Duodenal mucosa (tissue), 2 donors: ENCODE data around the gene ASMT.
A peak's percentile ranks its signal among the peaks of the same experiment; 100 is the strongest.
"Not testable (repeated sequence)": the region's sequence is repeated elsewhere in the genome, so short reads cannot be mapped to it uniquely, and the experiment has no call there.

Experiments used
- H3K27ac ChIP-seq: one replicate; pipeline ENCODE4 v1.7.0; 2013; ENCODE audit warnings: low read depth, low read length
- H3K27me3 ChIP-seq, 2 donors: one replicate each; pipeline ENCODE4 v1.7.0; 2013; ENCODE audit warnings: low read length in 2 of 2, control low read depth in 1 of 2; ENCODE audit not compliant: insufficient read depth in 2 of 2, control insufficient read depth in 1 of 2
- H3K36me3 ChIP-seq, 2 donors: one replicate each; pipeline ENCODE4 v1.7.0; 2013; ENCODE audit warnings: low read length in 2 of 2, control low read depth in 1 of 2; ENCODE audit not compliant: insufficient read depth in 2 of 2, control insufficient read depth in 1 of 2
- H3K4me1 ChIP-seq, 2 donors: one replicate each; pipeline ENCODE4 v1.7.0; 2013; ENCODE audit warnings: low read length in 2 of 2, control low read depth in 1 of 2; ENCODE audit not compliant: insufficient read depth in 2 of 2, control insufficient read depth in 1 of 2
- H3K4me3 ChIP-seq, 2 donors: one replicate each; pipeline ENCODE4 v1.7.0; 2013; ENCODE audit warnings: low read length in 2 of 2, low read depth in 1 of 2
- H3K9ac ChIP-seq, 2 donors: one replicate each; pipeline ENCODE4 v1.7.0; 2013; ENCODE audit warnings: low read length in 2 of 2, low read depth in 1 of 2
- H3K9me3 ChIP-seq, 2 donors: one replicate each; pipeline ENCODE4 v1.7.0; 2013; ENCODE audit warnings: low read length in 2 of 2, control low read depth in 1 of 2; ENCODE audit not compliant: control insufficient read depth in 1 of 2

The ASMT gene

GRCh38 chrX:1649621-1650020 is 34.8 kb downstream of the ASMT start:
- H3K9ac ChIP-seq, result no peak overlapping the region
- no peak overlapping the region for H3K4me3 ChIP-seq
- peaks cover 4 to 8% of the 10 kb centered on the region in 2 donors for H3K9me3 ChIP-seq
- H3K27me3 ChIP-seq, result no peaks in the 10 kb centered on the region
- no peaks in the 10 kb centered on the region for H3K4me1 ChIP-seq
- no peaks in the 10 kb centered on the region for H3K36me3 ChIP-seq
- no peak overlapping the region for H3K27ac ChIP-seq

- H3K4me3 ChIP-seq, H3K4me1 ChIP-seq, H3K9me3 ChIP-seq, H3K36me3 ChIP-seq, H3K27me3 ChIP-seq, H3K9ac ChIP-seq, H3K27ac ChIP-seq: not testable (repeated sequence)
Measured at GRCh38 chrX:1652011-1652811, 37.4 kb downstream of the ASMT start.

- Histone ChIP-seq H3K36me3 (no peaks in the 10 kb centered on the region), H3K4me1 (no peaks in the 10 kb centered on the region), H3K27ac (no peak overlapping the region), H3K4me3 (no peak overlapping the region), H3K27me3 (no peaks in the 10 kb centered on the region), H3K9ac (no peak overlapping the region), H3K9me3 (no peaks in the 10 kb centered on the region)
Measured at GRCh38 chrX:1656379-1656778, 41.5 kb downstream of the ASMT start.

DNA sequence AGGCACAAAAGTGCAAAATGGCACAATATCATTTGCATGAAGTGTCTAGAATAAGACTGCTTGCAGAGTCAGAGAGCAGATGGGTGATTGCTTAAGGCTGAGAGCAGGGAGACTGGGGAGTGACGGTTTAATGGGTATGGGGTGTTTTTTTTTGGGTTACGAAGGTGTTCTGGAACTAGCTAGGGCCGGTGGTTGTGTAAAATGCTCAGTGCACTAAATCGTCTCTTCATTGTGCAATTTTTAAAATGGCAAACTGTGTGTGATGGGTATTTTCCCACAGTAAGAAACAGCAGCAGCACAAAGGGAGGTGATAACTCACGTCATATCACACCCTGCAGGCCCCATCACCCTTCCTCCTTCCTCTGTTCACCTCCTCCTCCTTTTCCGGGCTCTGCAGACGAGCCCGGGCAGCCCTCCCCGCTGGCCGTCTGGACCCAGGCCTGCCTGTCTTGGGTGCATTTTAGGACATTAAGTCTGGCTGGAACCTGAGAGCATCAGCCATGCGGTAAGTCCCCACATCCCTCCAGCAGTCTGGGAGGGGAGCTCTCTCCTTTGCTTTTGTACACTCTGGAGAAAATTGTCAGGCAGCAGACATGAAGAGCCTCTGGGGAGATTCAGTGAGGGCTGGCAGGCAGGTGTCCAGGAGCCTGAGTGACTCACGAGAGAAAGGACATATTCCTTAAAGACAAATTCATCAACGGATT is 42.7 kb downstream of the ASMT start:
- no peak overlapping the region for H3K27ac ChIP-seq
- H3K27me3 ChIP-seq, result no peaks in the 10 kb centered on the region
- no peaks in the 10 kb centered on the region for H3K9me3 ChIP-seq
- H3K4me1 ChIP-seq, result no peaks in the 10 kb centered on the region
- peak overlapping the region; percentile 4 to 49 for H3K9ac ChIP-seq
- H3K4me3 ChIP-seq, result peak overlapping the region; percentile 38 to 59
- no peaks in the 10 kb centered on the region for H3K36me3 ChIP-seq

DNA sequence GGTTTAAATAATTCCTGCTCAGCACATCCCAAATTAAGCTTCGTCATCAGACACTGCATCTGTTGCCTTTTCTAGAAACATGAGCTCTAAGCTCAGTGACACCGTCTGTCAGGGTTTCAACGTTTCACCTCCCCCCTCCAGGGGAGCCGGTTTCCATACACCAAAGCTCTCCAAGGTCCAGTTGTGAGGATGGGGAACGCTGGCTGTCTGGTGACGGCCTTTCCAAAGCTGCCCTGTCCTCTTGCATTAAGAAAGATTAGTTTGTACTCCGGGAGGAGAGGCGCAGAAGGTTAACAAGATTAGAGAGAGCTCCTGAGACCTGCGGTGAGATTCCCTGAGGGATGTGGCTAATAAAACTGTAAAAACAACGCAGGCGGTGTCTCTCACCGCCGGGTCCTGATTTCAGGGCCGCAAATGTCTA is 43.2 kb downstream of the ASMT start:
- Histone ChIP-seq H3K36me3 (no peaks in the 10 kb centered on the region), H3K9ac (peak overlapping the region; percentile 4 to 49), H3K4me1 (no peaks in the 10 kb centered on the region), H3K4me3 (peak overlapping the region; percentile 38 to 59), H3K27me3 (no peaks in the 10 kb centered on the region), H3K9me3 (no peaks in the 10 kb centered on the region), H3K27ac (no peak overlapping the region)

DNA sequence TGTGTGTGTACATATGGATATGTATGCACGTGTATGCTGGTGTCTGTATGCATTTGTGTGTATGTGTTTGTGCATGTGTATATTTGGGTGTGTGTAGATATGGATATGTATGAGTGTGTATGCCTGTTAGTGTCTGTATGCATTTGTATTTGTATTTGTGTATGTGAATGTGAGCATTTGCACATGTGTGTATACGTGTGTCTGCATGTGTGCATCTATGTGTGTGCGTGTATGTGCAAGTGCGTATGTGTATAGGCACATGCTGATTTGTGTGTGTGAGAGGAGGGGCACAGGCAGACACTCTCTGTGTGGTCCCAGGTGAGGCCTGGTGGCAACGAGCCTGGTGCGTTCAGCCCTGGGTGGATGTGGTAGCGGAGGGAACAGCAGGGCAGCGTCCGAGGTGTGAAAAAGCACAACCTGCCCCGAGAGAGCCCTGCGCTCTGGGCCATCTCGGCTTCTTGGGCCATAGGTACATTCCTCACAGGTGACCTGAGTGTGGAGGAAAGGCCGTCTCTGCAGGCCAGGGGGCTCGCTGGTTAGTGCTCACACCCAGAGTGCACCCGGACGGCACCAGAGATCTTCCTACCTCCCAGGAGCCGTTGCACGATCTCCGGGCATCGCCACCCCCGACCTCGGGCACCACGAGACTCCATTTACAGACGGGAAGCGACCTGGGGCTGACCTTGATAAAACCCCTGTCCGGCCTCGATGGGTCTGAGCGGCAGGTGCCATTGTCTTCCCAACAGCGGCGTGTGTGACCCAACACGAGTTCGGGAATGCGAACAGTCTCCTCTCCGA is 45.0 kb downstream of the ASMT start:
- Histone ChIP-seq H3K4me1 (no peaks in the 10 kb centered on the region), H3K9me3 (no peaks in the 10 kb centered on the region), H3K9ac (no peak overlapping the region), H3K4me3 (no peak overlapping the region), H3K27ac (no peak overlapping the region), H3K27me3 (no peaks in the 10 kb centered on the region), H3K36me3 (no peaks in the 10 kb centered on the region)

- H3K4me1 ChIP-seq, result no peaks in the 10 kb centered on the region
Measured at GRCh38 chrX:1661048-1661921, 46.4 kb downstream of the ASMT start.

DNA sequence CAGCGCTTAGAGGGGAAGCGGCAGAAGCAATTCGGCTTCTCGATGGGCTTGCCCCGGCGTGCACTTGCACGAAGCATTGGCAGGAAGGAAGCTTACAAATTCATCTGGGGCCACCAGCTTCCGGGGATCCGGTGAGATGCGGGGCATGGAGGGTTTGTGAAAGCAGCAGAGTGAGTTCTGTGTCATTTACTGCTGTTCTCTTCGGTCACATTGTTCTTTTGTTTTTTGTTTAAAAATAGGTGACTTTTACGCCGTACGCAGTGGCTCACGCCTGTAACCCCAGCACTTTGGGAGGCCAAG is 47.0 kb downstream of the ASMT start:
- Histone ChIP-seq H3K36me3 (no peaks in the 10 kb centered on the region), H3K27ac (peak overlapping the region; percentile 42), H3K27me3 (no peaks in the 10 kb centered on the region), H3K4me1 (no peaks in the 10 kb centered on the region), H3K9me3 (no peaks in the 10 kb centered on the region), H3K4me3 (peak overlapping the region; percentile 56 to 77), H3K9ac (peak overlapping the region in 1 of 2 donors; percentile 51)

More at GRCh38 chrX:1661048-1661921, 46.4 kb downstream of the ASMT start:
- H3K9me3 ChIP-seq, result no peaks in the 10 kb centered on the region
- no peaks in the 10 kb centered on the region for H3K36me3 ChIP-seq
- no peaks in the 10 kb centered on the region for H3K27me3 ChIP-seq
- peak overlapping the region; percentile 56 to 77 for H3K4me3 ChIP-seq
- peak overlapping the region in 1 of 2 donors; percentile 51 for H3K9ac ChIP-seq
- H3K27ac ChIP-seq, result peak overlapping the region; percentile 42

DNA sequence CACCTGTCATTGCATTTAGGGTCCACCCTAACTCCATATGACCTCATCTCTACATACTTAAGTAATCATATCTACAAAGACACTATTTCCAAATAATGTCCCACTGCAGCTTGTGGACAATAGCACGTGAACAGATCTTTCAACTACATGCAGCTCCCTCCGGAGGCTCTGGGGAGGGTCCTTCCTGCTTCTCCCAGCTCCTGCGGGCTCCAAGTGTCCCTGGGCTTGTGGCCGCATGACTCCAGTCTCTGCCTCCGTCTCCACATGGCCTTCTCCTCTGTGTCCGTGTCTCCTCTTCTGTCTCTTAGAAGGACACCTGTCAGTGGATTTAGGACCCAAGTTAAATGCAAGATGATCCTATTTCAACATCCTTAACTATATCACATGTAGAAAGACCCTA is 52.7 kb downstream of the ASMT start:
- Histone ChIP-seq H3K27me3 (no peaks in the 10 kb centered on the region), H3K4me3 (no peak overlapping the region), H3K36me3 (no peaks in the 10 kb centered on the region), H3K9me3 (no peaks in the 10 kb centered on the region), H3K4me1 (no peaks in the 10 kb centered on the region), H3K9ac (no peak overlapping the region), H3K27ac (no peak overlapping the region)
